GM21786 (cell line): ENCODE results near the gene UBE3C.
"Not testable (repeated sequence)": the region's sequence is repeated elsewhere in the genome, so short reads cannot be mapped to it uniquely, and the experiment has no call there.

Experiments used
- ATAC-seq: cut with Tn5 transposase; IDR thresholded peaks from one replicate; pipeline ENCODE4 v1.9.1; 2021; ENCODE audit not compliant: unreplicated experiment

Gene UBE3C

DNA sequence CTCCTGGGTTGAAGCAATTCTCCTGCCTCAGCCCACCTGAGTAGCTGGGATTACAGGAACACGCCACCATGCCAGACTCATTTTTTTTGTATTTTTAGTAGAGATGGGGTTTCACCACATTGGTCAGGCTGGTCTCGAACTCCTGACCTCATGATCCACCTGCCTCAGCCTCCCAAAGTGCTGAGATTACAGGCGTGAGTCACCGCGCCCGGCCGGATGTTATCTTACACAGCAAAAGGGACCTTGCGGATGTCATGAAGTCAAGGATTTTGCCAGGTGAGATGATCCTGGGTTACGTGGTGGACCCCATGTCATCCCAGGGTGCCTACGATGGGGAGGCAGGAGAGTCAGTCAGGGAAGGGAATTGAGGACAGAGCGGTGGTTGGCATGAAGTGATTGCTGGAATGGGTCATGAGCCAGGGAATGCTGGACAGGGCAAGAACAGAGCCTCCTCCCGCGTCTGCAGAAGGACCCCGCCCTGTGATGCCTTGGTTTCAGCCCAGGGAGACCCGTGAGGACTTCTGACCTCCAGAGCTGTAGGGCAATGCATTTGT, 8.7 kb upstream of the UBE3C start:
- no peak for ATAC-seq

DNA sequence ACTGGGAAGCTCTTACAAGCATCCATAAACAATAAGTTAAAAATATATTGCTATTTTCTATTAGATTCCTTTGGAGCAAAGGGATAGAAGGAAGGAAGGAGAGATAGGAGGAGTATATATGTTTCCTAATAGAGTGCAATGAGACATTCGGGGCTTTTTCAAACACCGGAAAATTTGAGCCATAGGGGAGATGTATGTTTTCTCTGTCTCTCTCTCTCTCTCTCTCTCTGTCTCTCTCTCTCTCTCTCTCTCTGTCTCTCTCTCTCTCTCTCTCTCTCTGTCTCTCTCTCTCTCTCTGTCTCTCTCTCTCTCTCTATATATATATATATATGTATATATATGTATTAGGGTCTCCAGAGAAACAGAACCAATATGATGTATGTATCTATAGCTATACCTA, 7.9 kb upstream of the UBE3C start:
- ATAC-seq = not testable (repeated sequence)

DNA sequence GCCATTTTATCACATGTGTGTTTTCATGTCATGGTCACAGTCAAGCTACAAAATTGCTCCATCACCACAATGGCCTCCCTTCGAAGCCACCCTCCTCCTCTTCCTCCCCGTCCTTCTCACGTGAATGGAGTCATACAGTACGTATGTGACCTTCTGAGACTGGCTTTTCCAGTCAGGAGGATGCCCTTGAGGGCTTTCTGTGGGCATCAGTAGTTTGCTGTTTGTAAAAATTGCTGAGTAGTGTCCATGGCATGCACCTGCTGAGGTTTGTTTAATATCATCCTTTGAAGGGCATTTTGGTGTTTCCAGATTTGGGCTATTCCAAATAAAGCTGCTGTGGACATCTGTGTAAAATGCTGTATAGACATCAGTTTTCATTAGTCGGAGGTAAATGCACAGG, 5.9 kb upstream of the UBE3C start:
- no peak for ATAC-seq

DNA sequence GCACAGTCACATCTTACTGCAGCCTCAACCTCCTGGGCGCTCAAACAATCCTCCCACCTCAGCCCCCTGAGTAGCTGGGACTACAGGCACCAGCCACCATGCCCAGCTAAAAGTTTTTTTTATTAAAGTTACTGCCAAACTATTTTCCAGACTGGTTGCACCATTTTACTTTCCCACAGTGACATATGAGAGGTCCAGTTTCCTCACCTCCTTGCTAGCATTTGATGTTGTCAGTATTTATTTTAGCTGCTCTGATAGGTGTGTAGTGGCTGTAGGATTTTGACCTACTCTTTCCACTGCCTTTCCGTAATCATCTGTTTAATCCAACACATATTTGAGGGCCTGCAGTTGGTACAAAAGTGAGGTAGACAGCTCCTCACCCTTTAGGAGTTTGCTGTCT, 5.4 kb upstream of the UBE3C start:
- no peak for ATAC-seq

DNA sequence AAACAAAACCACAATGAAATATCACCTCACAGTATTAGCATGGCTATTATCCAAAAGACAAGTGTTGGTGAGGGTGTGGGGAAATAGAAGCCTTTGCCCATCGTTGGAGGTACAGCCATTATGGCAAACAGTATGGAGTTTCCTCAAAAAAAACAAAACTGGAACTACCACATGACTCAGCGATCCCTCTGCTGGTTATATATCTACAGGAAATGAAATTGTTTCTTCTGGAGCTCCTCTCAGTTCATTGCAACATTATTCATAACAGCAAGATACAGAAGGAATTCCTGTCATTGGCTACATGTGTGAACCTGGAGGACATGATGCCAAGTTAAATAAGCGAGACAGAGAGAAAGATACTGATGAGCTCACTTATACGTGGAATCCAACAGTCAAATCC, 2.4 kb upstream of the UBE3C start:
- no peak for ATAC-seq

DNA sequence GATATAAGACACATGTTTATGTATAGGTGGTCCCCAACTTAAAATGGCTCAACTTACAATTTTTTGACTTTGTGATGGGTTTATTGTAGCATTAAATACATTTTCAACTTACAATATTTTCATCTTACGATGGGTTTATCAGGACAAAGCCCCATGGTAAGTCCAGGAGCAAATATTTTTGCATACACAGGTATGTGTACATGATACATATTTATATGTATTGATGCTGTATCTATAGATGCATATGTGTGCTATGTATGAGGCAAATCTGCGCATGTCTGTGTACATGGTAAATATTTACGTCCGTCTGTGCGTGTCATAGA, 664 bp upstream of the UBE3C start:
- ATAC-seq = no peak

DNA sequence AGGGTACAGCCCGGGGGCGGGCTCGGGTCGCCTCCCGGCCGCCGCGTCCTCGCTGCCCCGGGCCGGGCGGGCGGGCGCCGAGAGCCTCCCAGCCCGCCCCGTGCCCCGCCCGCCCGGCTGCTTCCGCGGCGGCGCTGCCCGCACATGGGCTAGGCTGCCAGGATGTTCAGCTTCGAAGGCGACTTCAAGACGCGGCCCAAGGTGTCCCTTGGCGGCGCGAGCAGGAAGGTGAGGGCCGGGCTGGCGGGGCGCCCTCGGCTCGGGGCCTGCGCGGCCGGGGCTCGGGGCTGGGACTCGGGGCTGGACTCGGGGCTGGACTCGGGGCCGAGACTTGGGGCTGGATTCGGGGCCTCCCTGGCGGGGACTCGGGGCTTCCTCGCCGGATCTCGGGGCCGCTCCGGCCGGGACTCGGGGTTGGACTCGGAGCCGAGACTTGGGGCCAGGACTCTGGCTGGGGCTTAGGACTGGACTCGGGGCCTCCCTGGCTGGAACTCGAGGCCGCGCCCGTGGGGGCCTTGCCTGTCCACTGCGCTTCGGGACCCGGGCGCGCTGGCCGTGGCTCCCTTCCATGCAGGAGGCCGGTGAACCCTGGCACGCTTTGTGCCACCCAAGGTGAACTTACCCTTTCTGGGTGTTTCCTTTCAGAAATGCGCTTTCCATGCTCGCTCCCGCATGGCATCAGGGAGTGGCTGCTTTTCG, 534 bp downstream of the UBE3C start:
- peak; percentile 57 for ATAC-seq

DNA sequence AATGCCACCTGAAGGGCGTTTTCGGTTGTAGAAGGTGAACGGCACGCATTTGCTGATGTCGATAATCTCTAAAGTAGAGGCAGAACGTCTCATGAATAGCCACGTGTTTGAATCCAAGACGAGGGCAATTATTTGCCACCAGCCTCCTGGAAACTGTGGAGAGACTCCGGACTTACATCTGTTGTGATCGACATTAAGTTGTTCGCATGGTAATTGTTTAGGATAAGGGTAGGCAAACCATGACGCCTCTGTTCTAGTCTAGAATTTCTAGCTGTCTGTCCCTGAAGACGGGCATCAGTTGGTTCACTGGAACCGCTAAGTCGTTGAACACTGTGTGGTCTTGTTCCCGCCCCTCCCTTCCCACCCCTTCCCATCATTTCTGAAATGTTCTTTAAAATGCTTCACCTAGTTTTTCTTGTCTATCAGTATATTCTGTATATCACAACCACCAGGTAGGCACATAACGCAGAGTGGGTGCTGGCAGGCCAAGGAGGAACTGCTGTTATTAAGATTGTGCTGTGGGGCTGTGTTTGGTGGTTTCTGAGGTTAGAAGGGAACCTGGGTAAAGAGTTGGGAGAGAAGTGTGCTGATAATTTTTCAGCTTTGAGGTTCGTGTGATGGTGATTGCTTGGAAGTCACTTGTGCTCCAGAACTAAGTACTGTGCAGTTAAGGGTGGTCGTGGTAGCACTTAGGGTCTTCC, 1.2 kb downstream of the UBE3C start:
- no peak for ATAC-seq

DNA sequence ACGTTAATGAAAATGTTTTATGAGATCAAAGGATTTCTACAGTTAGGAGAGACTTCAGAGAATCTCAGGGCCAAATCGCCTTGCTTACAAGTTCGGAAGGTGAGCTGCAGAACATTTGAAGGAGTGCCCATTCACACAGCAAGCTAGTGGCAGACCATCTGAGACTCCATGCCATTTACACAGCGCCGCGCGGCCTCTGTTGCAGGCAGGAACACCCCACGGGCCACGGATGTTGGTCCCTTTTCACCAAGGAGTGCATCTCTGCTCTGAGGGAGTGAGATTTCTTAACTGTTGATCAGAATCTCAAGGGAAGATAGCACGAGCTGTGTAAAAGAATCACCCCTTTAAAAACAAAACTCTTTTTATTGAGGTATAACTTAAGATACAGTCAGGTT, 1.8 kb downstream of the UBE3C start:
- no peak for ATAC-seq

DNA sequence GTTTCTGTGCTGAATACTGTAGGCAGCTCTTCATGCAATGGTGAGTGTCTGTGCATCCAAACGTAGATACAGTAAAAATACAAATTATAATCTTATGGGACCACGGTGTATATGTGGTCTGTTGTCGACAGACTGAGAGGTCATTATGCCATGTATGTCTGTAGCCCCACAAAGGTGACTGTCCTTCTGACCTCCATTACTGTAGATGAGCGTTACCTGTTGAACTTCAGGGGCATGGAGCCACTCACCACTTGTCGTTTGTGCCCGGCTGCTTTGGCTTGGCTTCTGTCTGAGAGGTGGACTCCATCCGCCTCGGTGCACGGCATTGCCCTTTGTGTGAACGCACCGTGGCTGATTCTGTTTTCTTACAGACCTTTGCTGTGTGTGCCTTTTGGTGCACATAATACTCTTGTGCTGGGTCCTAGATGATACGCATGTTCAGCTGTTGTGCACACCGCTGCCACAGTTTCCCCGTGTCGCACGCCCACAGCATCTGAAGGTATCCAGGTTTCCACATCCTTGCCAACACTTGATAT, 2.9 kb downstream of the UBE3C start:
- ATAC-seq = no peak

DNA sequence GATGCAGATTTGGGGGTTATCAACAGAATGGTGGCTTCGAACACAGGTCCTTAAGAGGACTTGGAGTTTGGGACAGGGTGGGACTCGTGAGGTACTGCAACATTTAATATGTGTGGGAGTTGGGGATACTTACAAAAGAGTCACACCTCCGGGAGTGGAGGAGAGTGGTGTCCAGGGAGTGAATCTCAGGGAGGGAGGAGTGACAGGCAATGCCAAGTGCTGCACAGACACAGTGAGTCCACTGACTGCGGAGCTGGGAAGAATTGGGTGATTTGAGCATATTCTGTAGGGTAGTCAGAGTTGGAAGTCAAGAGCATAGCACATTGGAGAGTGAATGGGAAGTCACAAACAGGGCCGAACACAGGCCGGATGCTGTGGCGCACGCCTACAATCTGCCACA, 5.1 kb downstream of the UBE3C start:
- ATAC-seq = no peak

DNA sequence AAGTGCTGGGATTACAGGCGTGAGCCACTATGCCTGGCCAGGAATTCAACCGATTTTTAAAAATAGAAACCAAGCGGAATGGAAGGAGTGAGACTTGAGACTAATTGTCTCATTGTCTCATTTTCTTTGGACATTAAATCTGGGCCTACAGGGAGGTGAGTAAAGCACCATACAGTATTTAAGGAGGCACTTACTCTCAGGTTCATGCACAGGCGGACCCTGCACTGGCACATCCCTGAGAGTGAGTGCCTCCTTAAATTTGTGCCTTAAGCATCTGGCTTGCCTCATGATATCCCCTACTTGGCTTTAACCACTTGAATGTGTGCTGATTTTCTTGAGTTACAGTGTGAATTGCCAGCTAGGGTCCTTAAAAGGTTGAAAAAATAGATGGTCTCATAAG, 10.6 kb downstream of the UBE3C start:
- ATAC-seq = no peak

DNA sequence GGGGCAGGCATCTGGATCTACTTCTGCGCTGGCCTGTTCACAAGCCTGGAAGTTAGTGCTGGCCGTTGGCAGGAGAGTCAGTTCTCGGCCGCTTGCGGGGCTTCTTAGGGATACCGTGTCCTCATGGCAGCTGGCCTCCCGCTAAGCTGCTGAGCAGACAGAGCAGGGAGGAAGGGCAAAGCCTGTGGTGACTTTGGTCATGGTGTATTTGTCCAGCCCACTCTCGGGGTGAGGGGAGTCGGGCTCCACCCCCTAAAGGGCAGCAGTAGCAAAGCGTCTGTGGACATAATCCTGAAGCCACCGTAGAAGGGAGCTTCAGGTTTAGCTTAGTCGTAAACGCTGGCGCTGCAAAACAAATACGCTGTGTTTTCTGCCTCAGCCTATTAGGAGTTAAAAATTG, 12.2 kb downstream of the UBE3C start:
- ATAC-seq = no peak

DNA sequence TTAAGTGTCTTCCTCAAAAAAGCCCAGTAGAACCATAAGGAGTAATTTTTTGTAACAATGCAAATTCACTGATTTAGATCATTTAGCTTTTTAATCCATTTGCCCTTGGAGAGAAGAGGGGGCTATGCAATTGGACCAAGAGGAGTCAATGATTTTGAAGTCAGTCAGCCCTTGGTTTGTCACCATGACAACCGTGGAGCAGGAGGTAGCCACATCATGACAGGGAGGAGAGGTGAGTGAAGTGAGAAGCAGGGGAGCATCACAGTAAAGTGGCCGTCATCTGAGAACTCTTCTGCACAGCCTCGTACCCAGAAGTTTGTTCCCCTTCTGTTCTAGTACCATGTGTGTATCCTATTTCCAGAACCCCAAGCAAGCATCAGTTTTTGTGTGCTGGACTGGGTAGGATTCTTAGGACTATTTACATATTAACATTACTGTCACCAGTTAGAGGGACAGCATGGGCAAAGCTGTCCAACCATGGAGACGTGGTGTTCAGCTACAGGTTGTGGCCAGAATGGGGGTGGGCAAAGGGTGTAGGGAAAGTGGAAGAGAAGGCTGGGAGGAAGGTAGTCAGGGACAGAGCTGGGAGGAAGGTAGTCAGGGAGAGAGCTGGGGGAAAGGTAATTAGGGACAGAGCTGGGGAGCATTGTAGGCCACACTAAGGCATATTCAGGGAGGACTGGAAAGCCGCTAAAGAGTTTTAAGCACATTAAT, 13.1 kb downstream of the UBE3C start:
- ATAC-seq = no peak

DNA sequence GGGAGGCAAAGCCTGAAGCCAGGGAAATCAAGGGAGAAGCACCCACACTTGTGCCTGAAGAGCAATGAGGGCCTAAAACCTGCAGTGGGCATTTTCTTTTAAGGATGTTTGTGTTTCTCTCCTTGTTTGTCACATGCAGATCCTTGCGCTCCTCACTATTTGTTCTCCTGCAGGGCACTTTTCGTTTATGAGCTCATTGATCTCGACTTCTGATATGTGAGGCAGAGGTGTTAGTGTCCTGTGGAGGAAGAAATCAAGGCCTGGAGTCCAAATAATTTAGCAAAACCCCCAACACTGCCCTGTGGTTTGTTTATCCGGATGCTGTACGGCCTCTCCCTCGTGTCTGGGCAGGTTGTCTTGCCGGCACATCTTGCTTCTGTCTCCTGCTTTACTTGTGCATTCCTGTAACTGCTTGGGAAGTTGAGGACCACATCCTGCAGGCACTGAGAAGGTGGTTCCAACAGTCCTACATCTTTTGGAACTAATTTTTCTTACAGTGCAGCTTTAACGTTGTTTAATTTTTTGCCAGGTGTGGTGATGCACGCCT, 13.7 kb downstream of the UBE3C start:
- ATAC-seq = no peak

DNA sequence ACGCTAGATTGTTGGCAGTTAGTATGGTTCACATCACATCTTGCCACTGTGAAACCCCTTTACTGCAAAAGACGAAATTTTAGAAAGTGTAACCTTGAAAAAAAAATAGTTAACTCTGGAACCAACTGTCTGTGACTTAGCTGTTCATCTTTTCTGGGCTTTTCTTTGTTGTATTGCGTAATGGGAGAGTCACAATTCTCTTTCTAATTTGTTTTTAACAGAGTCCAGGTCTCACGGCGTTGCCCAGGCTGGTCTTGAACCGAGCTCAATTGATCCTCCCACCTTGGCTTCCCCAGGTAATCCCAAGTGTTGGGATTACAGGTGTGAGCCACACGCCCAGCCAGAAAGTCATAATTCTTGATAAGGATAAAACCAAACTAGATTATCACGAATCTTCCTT, 14.5 kb downstream of the UBE3C start:
- ATAC-seq = no peak

DNA sequence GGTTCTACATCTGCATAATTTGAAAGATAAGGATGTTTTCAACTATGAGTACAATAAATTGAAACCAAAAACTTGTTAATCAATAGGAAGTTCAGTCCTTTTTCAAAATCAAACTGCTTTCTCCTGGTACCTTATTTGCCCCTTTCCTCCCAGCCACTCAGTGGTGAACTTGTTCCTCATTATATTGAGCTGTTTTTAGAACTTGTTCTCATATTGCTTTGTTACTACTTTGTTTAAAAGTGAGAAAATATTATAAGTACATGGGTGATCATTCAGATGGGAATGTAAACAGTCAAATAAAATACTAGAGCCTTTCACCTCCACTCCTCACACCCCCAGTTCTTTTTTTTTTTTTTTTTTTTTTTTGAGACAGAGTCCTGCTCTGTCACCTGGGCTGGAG, 17.2 kb downstream of the UBE3C start:
- no peak for ATAC-seq

DNA sequence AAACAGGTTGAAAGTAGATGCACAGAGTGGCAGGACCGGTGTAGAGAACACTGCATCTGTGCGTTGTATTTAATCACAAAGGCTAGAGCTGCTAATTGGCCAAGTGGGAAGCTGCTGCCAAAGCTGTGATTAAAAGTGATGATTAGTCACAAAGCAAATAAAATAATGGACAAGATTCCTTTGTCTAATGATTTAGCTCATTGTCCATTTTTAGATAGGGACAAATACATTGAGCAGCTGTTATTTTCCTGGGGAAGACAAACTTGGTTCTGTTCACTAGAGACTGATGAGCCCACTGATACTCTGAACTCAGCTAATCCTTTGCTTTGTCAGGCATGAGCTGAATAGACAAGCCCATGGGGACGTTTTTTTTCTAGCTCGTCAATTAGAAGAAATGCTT, 19.7 kb downstream of the UBE3C start:
- no peak for ATAC-seq

DNA sequence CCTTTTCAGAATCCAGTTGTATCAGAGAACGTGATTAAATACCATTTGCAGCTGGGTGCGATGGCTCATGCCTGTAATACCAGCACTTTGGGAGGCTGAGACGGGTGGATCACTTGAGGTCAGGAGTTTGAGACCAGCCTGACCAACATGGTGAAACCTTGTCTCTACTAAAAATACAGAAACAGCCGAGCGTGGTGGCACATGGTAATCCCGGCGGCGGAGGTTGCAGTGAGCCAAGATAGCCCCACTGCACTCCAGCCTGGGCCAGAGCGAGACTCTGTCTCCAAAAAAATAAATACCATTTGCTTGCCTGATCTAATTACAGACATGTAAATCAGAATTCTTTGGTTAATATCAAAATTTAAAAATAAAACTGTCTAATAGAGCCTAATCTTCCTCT, 20.8 kb downstream of the UBE3C start:
- not testable (repeated sequence) for ATAC-seq

DNA sequence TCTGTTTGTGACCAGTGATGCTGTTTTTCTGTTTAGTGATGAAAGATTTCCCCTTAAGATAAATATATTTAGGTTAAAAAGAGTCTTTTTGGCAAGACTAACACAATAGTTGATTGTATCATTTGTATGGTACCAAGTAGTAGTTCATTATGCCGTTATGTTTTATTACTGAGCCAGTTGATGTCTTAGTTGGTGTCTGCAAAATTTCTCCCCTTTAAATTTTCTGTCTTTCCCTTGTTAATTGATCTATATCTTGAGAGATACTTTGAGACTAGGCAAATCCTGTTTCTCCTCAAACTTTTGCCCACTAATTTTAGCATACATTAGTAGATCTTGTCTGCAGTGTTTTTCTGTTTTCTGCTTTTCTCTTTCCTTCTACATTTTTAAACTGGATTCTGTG, 21.7 kb downstream of the UBE3C start:
- no peak for ATAC-seq

DNA sequence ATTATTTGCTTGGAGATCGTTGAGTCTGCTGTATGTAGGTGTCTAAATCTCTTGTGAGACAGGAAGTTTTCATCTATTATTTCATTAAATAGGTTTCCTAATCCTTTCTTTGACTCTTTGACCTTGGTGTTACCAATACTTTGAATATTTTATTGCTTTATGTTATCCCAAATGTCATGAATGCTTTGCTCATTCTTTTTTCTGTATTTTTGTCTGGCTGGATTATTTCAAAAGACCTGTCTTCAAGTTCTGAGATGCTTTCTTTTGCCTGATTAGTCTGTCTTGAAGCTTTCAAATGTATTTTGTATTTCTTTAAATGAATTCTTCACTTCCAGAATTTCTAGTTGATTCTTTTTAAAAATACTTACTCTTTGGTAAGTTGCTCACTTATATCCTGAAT, 27.3 kb downstream of the UBE3C start:
- ATAC-seq = no peak

DNA sequence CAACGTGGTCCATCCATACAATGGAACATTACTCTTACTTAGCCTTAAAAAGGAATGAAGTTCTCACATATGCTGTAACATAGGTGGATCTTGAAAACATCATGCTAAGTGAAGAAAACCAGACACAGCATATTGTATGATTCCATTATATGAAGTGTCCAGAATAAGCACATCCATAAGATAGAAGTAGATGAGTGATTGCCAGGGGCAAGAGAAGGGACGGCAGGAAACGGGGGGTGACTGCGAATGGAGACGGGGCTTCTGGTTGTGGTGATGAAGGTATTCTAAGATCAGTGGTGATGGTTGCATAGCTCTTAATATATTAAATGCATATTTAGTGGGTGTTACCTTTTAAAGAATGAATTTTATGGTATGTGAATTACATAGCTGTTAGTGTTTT, 29.8 kb downstream of the UBE3C start:
- ATAC-seq = no peak
